ENCODE data around the gene MOB1B.
A peak's percentile ranks its signal among the peaks of the same experiment; 100 is the strongest.

Gene MOB1B

DNA sequence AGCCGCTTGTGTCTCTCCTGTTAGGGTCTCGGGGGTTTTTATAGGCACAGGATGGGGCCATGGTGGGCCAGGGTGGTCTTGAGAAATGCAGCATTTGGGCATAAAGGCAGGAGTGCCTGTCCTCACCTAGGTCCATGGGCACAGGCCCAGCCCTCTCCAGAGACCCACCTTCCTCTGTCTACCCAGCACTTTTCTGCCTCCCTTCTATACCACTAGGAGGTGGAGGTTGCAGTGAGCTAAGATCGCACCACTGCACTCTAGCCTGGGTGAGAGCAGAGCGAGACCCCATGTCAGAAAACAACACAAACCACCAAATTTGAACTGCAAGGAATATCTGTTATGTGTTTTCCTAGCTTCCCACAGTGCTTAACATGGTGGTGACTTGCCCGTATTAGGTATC is 38.0 kb downstream of the MOB1B start:
- Histone ChIP-seq H3K27me3 (ENCODE audit: insufficient read depth, low read length, poor library complexity) (no peaks in the 10 kb centered on the region), H3K4me1 (ENCODE audit: insufficient read depth, low read length) (peaks cover 13% of the 10 kb centered on the region), H3K27ac (ENCODE audit: low read length) (peak overlapping the region; percentile 27; the same call in 1 of the 2 replicates), H3K9ac (ENCODE audit: low read depth, low read length) (no peak overlapping the region), H4K20me1 (ENCODE audit: insufficient read depth, low read length) (peaks cover 31% of the 10 kb centered on the region; the same call in 1 of the 2 replicates), H2AFZ (ENCODE audit: low read depth, low read length) (no peak overlapping the region), H3K9me3 (ENCODE audit: insufficient read depth, low read length, severe bottlenecking) (no peaks in the 10 kb centered on the region), H3K4me2 (ENCODE audit: insufficient read depth, low read length) (no peak overlapping the region), H3K4me3 (ENCODE audit: low read depth in 1 of 2, low read length in 2 of 2) (no peak overlapping the region), H3K79me2 (ENCODE audit: insufficient read depth, low read length) (peaks cover 97% of the 10 kb centered on the region), H3K36me3 (ENCODE audit: insufficient read depth, low read length) (peaks cover 15% of the 10 kb centered on the region)
- TF ChIP-seq, protein P1, sequence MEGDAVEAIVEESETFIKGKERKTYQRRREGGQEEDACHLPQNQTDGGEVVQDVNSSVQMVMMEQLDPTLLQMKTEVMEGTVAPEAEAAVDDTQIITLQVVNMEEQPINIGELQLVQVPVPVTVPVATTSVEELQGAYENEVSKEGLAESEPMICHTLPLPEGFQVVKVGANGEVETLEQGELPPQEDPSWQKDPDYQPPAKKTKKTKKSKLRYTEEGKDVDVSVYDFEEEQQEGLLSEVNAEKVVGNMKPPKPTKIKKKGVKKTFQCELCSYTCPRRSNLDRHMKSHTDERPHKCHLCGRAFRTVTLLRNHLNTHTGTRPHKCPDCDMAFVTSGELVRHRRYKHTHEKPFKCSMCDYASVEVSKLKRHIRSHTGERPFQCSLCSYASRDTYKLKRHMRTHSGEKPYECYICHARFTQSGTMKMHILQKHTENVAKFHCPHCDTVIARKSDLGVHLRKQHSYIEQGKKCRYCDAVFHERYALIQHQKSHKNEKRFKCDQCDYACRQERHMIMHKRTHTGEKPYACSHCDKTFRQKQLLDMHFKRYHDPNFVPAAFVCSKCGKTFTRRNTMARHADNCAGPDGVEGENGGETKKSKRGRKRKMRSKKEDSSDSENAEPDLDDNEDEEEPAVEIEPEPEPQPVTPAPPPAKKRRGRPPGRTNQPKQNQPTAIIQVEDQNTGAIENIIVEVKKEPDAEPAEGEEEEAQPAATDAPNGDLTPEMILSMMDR (IDR thresholded peaks at IDR 0.05; ENCODE audit: borderline replicate concordance, extremely low read depth, low read length, poor library complexity, severe bottlenecking) = peak; percentile 49
- no peak for TF ChIP-seq EZH2 (IDR thresholded peaks at IDR 0.05; ENCODE audit: borderline replicate concordance, low read depth, low read length, severe bottlenecking)
- no peak for DNase-seq
- ATAC-seq (ENCODE audit: insufficient read depth, low read depth) = peak; percentile 67

DNA sequence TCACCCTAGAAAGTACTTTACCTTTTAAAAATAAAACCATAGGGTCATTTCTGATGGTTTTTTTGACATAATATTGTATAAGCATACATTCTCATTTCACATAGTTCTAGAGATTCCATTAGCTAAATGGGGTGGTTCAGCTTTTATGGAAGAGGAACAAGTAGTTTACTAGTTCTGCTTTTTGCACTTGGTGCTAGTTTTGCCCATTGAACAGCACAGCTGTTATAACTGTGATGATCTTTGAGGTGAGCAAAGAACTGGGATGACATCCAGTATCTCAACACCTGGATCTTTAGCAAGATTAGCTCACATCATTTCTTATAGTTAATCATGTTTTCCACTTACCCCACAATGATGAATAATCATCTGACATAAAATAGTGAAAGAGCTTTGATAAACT is 40.9 kb downstream of the MOB1B start:
- H3K27ac ChIP-seq (ENCODE audit: low read length) = no peak overlapping the region
- H3K4me1 ChIP-seq (ENCODE audit: insufficient read depth, low read length) = no peaks in the 10 kb centered on the region
- peaks cover 99% of the 10 kb centered on the region for H3K79me2 ChIP-seq (ENCODE audit: insufficient read depth, low read length)
- no peak overlapping the region for H2AFZ ChIP-seq (ENCODE audit: low read depth, low read length)
- H3K36me3 ChIP-seq (ENCODE audit: insufficient read depth, low read length) = peaks cover 10% of the 10 kb centered on the region
- no peak overlapping the region for H3K9ac ChIP-seq (ENCODE audit: low read depth, low read length)
- ATAC-seq (ENCODE audit: insufficient read depth, low read depth) (peak; percentile 38; the same call in 1 of the 3 replicates), DNase-seq (no peak)
- TF ChIP-seq, protein P1 (IDR thresholded peaks at IDR 0.05; ENCODE audit: borderline replicate concordance, extremely low read depth, low read length, poor library complexity, severe bottlenecking) = no peak
- no peak for TF ChIP-seq EZH2 (IDR thresholded peaks at IDR 0.05; ENCODE audit: borderline replicate concordance, low read depth, low read length, severe bottlenecking)
- H3K4me2 ChIP-seq (ENCODE audit: insufficient read depth, low read length) = no peak overlapping the region
- peaks cover 23% of the 10 kb centered on the region; the same call in 1 of the 2 replicates for H4K20me1 ChIP-seq (ENCODE audit: insufficient read depth, low read length)
- H3K9me3 ChIP-seq (ENCODE audit: insufficient read depth, low read length, severe bottlenecking) = no peaks in the 10 kb centered on the region
- H3K4me3 ChIP-seq (ENCODE audit: low read depth in 1 of 2, low read length in 2 of 2) = no peak overlapping the region
- H3K27me3 ChIP-seq (ENCODE audit: insufficient read depth, low read length, poor library complexity) = no peaks in the 10 kb centered on the region

DNA sequence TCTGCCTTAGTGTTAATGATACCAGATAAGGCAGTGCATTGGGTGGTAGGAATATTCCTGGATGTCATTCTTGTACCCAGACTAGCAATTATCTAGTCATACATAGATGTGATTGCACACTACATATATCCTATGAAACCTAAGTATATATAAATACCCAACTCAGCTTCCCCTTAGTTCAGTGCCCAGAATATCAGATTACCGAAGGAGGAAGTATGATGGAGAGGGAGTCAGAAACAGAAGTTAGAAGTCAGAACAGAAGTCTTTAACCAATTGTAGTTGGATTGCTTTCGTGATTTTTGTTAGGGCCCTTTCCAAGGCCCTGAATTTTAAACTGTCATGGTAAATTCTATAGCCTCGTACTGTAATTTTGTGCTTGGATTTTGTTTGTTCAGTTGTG is 42.9 kb downstream of the MOB1B start:
- H4K20me1 ChIP-seq (ENCODE audit: insufficient read depth, low read length) = peaks cover 17% of the 10 kb centered on the region; the same call in 1 of the 2 replicates
- H3K79me2 ChIP-seq (ENCODE audit: insufficient read depth, low read length) = peaks cover 99% of the 10 kb centered on the region
- ATAC-seq (ENCODE audit: insufficient read depth, low read depth) (no peak), DNase-seq (no peak)
- no peak overlapping the region for H3K4me3 ChIP-seq (ENCODE audit: low read depth in 1 of 2, low read length in 2 of 2)
- H3K4me2 ChIP-seq (ENCODE audit: insufficient read depth, low read length) = no peak overlapping the region
- H3K27ac ChIP-seq (ENCODE audit: low read length) = no peak overlapping the region
- H3K27me3 ChIP-seq (ENCODE audit: insufficient read depth, low read length, poor library complexity) = no peaks in the 10 kb centered on the region
- no peak for TF ChIP-seq EZH2 (IDR thresholded peaks at IDR 0.05; ENCODE audit: borderline replicate concordance, low read depth, low read length, severe bottlenecking)
- TF ChIP-seq, protein P1 (IDR thresholded peaks at IDR 0.05; ENCODE audit: borderline replicate concordance, extremely low read depth, low read length, poor library complexity, severe bottlenecking) = no peak
- H3K9ac ChIP-seq (ENCODE audit: low read depth, low read length) = no peak overlapping the region
- H3K9me3 ChIP-seq (ENCODE audit: insufficient read depth, low read length, severe bottlenecking) = no peaks in the 10 kb centered on the region
- peaks cover 3% of the 10 kb centered on the region; the same call in 1 of the 2 replicates for H3K36me3 ChIP-seq (ENCODE audit: insufficient read depth, low read length)
- peaks cover 7% of the 10 kb centered on the region for H3K4me1 ChIP-seq (ENCODE audit: insufficient read depth, low read length)
- no peak overlapping the region for H2AFZ ChIP-seq (ENCODE audit: low read depth, low read length)
